HG03280 (cell line): ENCODE data around the gene SSR2.

ENCODE experiments used
- ATAC-seq: cut with Tn5 transposase; IDR thresholded peaks from one replicate; pipeline ENCODE4 v1.9.1; 2021; ENCODE audit warnings: mild to moderate bottlenecking, moderate library complexity; ENCODE audit not compliant: unreplicated experiment

The SSR2 gene

DNA sequence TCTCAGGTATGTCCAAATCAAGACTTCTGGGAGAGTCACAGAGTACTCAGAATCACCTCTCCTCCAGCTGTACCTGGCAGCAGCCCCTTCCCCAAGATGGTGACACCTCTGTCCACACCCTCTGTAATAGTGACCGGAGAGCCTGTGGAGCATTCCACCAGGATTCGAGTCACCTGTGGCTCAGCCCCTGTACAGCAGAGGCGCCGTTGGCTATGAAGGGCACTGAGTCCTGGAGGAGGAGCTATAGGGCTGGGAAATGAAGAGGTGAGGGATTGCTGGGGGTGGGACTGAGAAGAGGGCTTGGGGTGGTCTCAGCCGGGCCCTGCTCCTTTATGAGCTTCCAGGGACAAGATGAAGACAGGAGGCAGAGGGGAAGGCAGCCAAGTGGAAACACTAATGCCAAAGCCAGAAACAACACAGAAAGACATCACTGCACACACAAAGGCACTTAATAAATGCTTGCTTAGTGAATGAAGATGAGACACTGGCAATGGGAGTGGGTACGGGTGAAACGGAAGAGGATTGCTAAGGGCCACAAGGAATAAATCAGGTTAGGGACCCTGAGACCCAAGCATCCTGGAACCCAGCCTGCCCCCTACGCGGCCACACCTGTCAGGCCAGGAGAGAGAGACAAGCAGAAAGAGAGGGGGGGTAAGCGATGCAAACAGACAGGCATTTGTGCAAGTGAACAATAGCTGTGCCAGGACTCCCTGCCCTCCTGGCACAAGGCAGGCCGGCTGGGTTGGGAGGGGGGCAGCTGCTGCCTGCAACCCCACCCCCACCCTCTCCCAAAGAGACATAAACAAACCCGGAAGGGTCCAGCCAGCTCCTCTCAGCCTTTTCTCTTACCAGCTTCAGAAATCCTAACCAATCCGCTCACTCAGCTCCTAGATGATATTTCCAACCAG is 46.3 kb downstream of the SSR2 start:
- ATAC-seq = no peak

DNA sequence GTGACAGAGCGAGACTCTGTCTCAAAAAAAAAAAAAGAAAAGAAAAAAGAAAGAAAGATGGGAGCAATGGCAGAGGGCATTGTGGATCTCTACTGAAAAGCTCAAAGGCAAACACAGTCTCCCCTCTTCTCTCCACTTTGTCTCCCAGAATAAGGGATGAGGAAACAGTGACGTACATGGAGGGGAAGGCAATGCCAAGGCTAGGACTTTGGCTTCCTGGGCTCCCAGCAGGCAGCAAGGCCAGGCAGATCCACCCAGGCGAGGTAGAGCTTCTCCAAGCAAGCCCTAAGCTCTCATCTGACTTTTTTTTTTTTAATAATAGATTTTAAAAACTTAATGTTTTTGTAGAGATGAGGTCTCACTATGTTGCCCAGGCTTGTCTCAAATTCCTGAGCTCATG is 47.0 kb downstream of the SSR2 start:
- no peak for ATAC-seq

DNA sequence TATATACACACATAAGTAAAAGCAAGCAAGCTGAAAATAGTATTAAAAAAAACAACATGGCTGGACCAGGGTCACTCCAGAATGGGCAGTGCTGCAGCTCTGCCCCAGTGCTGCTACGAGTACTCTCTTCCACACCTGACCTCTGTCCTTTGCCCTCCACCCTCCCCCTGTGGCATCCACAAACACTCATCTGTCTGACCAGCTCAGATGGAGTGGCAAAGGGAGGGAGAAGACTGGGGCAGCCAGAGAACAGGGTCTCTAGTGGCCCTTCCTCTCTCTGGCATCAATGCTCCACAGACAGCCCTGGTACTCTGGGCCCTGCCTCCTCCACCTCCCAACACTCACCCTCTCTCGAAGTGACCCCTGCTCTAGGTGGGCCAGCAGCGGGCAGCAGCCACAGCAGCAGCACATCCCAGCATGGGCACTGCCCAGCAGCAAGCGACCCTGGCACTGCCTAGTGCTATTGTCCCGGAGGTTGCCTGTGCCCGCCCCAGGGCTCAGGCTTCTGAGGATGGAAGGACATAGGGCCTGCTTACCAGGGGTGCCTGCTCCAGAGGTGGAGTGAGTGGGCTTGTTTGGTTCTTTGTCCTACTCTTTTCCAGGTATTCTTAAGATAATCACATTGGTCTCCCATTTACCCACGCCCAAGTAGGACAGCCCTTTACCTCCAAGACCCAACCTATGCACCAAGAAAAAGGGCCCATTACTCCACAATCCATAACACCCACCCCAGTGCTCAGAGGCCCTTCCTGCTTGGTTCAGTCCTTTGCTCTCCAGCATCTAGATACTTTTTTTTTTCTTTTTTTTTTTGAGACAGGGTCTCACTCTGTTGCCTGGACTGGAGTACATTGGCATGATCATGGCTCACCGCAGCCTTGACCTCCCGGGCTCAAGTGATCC is 48.6 kb downstream of the SSR2 start:
- ATAC-seq = no peak

DNA sequence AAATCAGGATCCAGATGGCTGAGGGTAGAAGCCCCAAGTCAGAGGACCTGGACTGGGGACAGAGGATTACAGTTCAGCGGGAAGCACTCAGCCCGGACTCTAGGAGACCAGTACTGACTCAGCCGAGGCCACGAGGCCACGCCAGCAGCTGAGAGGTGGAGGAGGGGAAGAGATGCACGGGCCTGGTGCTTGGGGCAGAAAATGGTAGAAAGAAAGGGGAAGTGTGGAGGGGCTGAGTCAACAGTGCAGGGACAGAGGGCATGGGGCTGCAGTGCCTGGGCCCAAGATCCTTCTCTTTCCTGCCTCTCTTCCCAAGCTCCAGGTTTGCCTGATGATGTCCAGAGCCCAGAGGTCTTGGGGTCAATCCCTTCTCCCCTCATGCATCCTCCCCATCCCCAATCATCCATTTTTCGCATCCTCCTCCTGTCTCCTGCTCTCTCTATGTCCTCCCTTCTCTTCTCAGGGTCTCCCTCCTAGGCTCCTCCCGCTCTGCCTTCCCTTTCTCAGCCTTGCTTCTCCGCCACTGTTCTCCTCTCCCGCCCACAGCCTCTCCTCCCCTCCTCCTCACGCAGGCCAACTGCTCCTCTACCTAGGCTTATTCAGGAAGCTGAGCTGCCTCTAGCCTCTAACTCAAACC is 50.1 kb downstream of the SSR2 start:
- peak; percentile 54 for ATAC-seq

DNA sequence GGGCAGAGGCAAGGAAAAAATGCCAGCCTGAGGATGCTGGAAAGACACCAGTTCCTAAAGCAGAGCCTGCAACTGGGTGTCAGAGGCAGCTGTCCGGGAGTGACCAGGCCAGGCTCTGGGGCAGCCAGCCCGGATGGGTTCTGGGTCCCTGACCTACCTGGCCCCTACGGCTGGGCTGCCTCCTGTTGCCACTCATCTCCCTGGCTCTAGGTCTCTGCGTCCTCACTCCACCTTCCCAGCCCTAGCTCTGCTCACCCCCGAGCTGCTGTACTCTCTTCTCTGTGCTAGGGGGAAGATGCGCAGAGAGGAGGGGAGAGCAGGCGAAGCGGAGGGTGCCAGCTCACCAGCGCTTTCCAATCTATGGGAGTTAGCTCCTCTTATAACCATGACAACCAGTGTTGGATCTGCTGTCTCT is 51.4 kb downstream of the SSR2 start:
- ATAC-seq = no peak

DNA sequence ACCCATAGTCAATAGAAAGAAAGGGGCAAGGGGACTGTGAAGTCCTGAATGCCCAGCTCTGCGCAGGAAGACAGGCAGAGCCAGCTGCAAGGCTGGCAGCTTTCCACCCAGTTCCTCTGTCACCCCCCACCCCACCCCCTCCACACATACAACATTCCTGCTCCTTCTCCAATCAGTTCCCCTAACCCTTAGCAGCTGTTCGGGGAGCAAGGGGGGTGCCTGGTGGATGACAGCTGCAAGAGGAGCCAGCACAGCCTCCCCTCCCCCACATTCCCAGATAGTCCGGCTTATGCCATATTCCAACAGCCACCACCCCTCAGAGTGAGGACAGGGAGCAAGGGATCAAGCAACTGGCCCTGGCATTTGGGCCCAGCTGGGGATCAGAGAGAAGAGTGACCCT is 52.1 kb downstream of the SSR2 start:
- no peak for ATAC-seq

DNA sequence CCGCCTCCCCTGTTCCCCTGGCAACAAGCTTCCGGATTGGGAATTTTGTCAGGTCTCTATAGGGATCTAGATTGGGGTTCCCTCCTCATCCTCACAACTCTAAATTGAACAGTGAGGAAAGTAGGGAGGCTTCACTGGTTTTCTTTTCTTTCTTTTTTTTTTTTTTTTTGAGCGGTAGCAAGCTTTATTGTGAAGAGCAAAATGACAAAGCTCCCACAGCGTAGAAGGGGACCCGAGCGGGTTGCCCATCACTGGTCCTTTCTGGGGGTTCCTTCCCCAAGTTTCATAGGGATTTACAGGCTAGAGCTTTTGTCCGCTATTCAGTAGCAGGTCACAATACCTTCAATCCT is 52.7 kb downstream of the SSR2 start:
- ATAC-seq = no peak

DNA sequence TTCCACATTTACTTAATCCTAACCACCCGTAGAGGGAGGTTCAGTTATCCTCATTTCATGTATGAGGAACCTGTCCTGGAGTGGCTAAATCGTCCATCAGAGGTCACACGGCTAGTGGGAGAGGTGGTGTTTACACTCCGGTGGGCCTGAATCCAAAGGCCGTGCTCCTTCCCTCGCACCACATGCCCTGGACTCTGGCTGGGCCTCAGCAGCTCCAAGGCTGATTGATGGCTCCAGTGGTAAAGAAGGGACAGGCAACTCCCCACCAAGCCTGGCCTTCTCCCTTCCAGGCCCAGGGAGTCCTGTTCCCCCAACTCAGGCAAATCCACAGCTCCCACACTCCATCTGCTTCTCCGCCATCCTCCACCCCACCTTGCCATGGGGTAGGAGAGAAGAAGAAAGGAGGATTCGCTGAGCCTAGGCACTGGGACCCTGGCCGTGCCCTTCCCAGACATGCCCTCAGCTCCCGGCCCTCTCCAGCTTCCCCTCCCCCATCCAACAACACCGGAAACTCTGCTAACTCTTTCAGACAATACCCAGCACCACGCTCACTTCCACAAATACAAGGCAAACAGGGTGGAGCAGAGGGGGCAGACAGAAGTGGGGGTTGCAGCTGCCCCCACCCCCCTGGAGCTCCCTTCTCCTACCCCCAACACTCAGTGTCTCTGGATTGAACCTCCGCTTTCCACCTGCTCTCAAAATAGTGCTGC is 53.3 kb downstream of the SSR2 start:
- ATAC-seq = no peak

DNA sequence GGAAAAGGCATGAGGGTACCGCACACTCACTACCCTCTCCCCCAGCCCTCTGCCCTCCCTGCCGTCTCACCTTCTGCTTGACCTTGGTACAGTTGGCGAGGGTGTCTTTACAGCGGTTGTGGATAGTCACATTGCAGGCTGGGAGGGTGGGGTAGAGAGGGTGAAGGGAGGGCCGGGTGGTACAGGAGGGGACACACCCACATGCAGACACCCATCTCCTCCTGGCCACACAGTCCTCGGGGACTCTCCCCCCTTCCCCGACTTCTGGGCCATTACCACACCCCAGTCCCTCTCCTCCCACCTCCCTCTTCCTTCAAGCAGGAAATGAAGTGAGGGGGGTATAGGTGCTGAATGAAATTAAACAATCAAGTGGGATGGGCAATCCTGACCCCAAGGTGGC is 54.0 kb downstream of the SSR2 start:
- no peak for ATAC-seq

DNA sequence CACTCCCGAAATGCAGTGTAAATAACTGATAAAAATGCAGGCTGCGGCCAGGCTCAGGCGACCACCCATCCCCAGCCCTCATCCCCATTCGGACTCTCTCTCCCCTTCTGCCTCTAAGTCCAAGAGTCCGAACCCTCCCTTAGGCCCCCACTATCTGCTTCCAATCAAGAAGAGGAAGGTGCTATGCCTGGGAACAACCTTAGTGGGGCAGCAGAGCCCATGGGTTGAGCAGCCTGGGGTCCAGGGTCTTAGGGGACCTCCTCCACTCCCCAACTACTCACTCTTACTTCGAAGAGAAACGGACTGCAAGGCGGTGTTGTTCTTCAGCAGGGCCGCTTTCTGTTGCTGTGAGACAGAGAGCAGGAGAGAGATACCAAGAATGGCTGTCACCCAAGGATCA is 54.6 kb downstream of the SSR2 start:
- no peak for ATAC-seq

DNA sequence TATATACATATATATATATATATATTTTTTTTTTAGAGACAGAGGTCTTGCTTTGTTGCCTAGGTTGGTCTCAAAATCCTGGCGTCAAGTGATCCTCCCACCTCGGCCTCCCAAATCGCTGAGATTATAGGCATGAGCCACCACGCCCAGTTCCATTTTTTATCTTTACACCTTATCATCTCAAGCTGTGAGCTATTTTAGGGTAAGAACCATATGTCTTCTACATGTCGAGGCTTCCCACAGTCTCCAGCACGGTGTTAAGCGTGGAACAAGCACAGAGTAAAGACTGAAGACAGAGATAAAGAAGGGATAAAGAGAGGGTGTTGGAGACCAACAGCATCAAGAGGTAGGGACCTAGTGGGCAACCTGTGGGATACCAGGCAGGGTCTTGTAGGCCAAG is 56.6 kb downstream of the SSR2 start:
- no peak for ATAC-seq

DNA sequence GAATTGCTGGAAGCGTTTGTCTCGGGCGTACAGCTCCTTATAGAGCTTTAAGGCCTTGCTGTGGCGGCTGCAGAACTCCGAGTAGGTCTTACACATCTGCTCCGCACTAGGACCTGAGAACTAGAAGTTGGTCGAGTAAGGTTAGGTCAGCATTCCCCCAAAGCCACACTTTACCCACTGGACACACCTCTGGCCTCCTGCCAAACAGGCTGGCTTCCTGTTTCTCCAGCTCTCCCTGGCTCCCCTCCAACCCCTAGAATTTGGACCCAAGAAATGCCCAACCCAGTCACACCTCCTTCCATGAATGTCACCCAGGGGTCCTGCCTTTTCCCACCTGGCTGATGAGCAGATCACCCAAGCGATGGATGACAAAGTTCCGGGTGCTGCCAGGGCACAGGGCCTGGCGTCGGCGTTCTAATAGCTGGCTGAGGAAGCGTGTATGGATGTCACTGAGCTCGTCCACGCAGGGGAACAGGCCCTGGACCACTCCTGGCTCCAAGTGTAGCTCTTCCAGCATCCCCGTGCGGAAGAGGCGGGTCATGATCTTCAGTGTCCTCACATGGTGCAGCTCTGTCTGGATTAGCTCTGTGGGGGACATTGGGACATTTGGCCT is 58.0 kb downstream of the SSR2 start:
- no peak for ATAC-seq

DNA sequence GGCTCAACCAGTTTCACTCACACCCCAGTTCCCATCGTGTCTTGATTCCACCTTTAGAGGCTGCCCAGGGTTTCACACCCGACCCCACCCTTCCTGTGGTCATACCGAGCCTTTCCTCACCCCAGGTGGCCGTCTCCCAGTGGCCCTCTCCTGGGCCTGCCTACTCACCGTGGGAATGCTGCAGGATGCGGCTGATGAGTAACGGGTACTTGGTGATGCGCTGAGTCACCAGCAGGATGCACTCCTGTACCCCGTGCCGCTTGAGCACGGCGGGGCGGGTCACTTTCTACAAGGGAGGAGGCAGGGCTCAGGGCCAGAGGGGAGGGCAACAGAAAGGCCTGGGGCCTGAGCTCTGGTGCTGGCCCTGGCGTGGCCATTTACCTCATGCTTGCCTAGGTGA is 58.8 kb downstream of the SSR2 start:
- ATAC-seq = no peak

DNA sequence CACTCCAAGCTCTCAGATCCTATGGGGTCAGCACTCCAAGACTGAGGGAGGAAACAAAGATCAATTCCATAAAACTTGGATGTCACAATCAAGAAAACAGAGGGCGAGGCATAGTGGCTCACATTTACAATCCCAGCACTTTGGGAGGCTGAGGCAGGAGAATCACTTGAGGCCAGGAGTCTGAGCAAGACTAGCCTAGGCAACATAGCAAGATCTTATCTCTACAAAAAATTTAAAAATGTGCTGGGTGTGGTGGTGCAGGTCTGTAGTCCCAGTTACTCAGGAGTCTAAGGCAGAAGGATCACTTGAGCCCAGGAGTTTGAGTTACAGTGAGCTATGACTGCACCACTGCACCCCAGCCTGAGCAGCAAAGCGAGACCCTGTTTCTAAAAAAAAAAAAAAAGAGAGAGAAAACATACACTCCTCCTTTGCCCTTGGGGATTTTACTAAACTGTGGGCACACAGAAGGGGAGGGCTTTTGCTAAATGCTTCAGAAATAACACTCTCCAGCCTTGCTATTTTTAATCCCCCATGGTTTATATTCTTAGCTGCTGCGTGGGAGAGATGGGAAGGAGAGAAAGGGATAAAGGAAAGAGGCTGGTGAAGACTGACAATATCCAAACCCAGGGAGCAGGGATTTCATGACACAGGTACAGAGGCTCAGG is 60.5 kb downstream of the SSR2 start:
- ATAC-seq = no peak
